HEK293 (cell line): ENCODE results near the gene CYB5R4.
A peak's percentile ranks its signal among the peaks of the same experiment; 100 is the strongest.

ENCODE experiments used
- CTCF ChIA-PET: fragments of 350-600 bp; formaldehyde crosslinking; extraction: SDS; loops from one replicate; lab custom pipeline; 2021; ENCODE audit warnings: antibody characterized with exemption; lab: Yijun Ruan, JAX
- POLR2A ChIA-PET: fragments of 300-600 bp; formaldehyde crosslinking; extraction: SDS; loops from one replicate; lab custom pipeline; 2020; ENCODE audit warnings: antibody characterized with exemption, inconsistent platforms; lab: Yijun Ruan, JAX
- H3K27ac ChIP-seq: fragments of 200-500 bp; sonication (Bioruptor generic); 2 replicates; pipeline ENCODE4 v1.5.1; 2014; ENCODE audit warnings: low read depth, low read length, control low read depth, inconsistent platforms; ENCODE audit errors: extremely low read depth
- H3K36me3 ChIP-seq, 2 experiments: fragments of 200-500 bp in 1 of 2; sonication (Bioruptor generic) in 1 of 2; 1 replicate in 1 of 2; 2 replicates in 1 of 2; pipeline ENCODE4 v1.5.1; 2014 to 2017; ENCODE audit warnings: inconsistent platforms in 2 of 2, low read length in 2 of 2; ENCODE audit not compliant: control insufficient read depth in 2 of 2, insufficient read depth in 1 of 2
- H3K4me1 ChIP-seq: fragments of 200-500 bp; sonication (Bioruptor generic); 2 replicates; pipeline ENCODE4 v1.5.1; 2014; ENCODE audit warnings: mild to moderate bottlenecking, low read length, inconsistent platforms; ENCODE audit not compliant: control insufficient read depth, insufficient read depth
- H3K4me3 ChIP-seq: 2 replicates; pipeline ENCODE4 v1.5.1; 2011; ENCODE audit warnings: low read depth, mild to moderate bottlenecking, control low read depth, low read length, moderate library complexity
- H3K9me3 ChIP-seq: fragments of 200-500 bp; sonication (Bioruptor generic); 2 replicates; pipeline ENCODE4 v1.5.1; 2014; ENCODE audit warnings: low read depth, low read length, inconsistent platforms; ENCODE audit not compliant: control insufficient read depth, insufficient read depth
- HOXD13 ChIP-seq: sonication (generic); formaldehyde crosslinking; IDR thresholded peaks from 2 replicates; pipeline ENCODE4 v1.8.0; 2022; ENCODE audit warnings: missing genetic modification reagents, borderline replicate concordance
- OVOL3 ChIP-seq: fragments of 450-650 bp; formaldehyde crosslinking; IDR thresholded peaks from 2 replicates; pipeline ENCODE4 v1.5.1; 2016; ENCODE audit warnings: missing biosample characterization, missing genetic modification characterization
- PRDM2 ChIP-seq: fragments of 450-650 bp; formaldehyde crosslinking; IDR thresholded peaks from 2 replicates; pipeline ENCODE4 v1.5.1; 2016; ENCODE audit warnings: missing biosample characterization, missing genetic modification characterization, borderline replicate concordance
- SCRT1 ChIP-seq: fragments of 450-650 bp; formaldehyde crosslinking; IDR thresholded peaks from 2 replicates; pipeline ENCODE4 v1.5.1; 2016; ENCODE audit warnings: missing biosample characterization, missing genetic modification characterization, borderline replicate concordance
- SETDB1 ChIP-seq: IDR thresholded peaks from one replicate; pipeline ENCODE4 v1.6.1; 2017; ENCODE audit warnings: mild to moderate bottlenecking, low read length, moderate library complexity, mixed read lengths; ENCODE audit not compliant: insufficient read length
- TRIM28 ChIP-seq: IDR thresholded peaks from 2 replicates; pipeline ENCODE4 v1.6.1; 2011; ENCODE audit warnings: low read length, control low read depth, borderline replicate concordance
- ZBTB17 ChIP-seq: fragments of 450-650 bp; formaldehyde crosslinking; IDR thresholded peaks from 2 replicates; pipeline ENCODE4 v1.5.1; 2016; ENCODE audit warnings: missing biosample characterization, missing genetic modification characterization
- ZFP69B ChIP-seq: fragments of 450-650 bp; formaldehyde crosslinking; IDR thresholded peaks from 2 replicates; pipeline ENCODE4 v1.5.1; 2016; ENCODE audit warnings: missing biosample characterization, missing genetic modification characterization
- ZNF140 ChIP-seq: fragments of 450-650 bp; formaldehyde crosslinking; IDR thresholded peaks from 2 replicates; pipeline ENCODE4 v1.5.1; 2016; ENCODE audit warnings: missing biosample characterization, missing genetic modification characterization
- ZNF146 ChIP-seq: fragments of 450-650 bp; formaldehyde crosslinking; IDR thresholded peaks from 2 replicates; pipeline ENCODE4 v1.5.1; 2016; ENCODE audit warnings: missing biosample characterization, missing genetic modification characterization
- ZNF184 ChIP-seq: fragments of 450-650 bp; IDR thresholded peaks from 2 replicates; pipeline ENCODE4 v1.5.1; 2018; ENCODE audit warnings: missing biosample characterization, mild to moderate bottlenecking, missing genetic modification characterization
- ZNF19 ChIP-seq: fragments of 450-650 bp; formaldehyde crosslinking; IDR thresholded peaks from 2 replicates; pipeline ENCODE4; 2016; ENCODE audit warnings: missing biosample characterization, missing genetic modification characterization, low read depth
- ZNF202 ChIP-seq: fragments of 450-650 bp; formaldehyde crosslinking; IDR thresholded peaks from 2 replicates; pipeline ENCODE4 v1.5.1; 2016; ENCODE audit warnings: missing biosample characterization, missing genetic modification characterization, borderline replicate concordance
- ZNF211 ChIP-seq: fragments of 450-650 bp; formaldehyde crosslinking; IDR thresholded peaks from 2 replicates; pipeline ENCODE4 v1.5.1; 2016; ENCODE audit warnings: low read depth, missing biosample characterization, missing genetic modification characterization
- ZNF239 ChIP-seq: fragments of 450-650 bp; formaldehyde crosslinking; IDR thresholded peaks from 2 replicates; pipeline ENCODE4 v1.5.1; 2016; ENCODE audit warnings: missing biosample characterization, missing genetic modification characterization
- ZNF24 ChIP-seq: fragments of 450-650 bp; formaldehyde crosslinking; IDR thresholded peaks from 2 replicates; pipeline ENCODE4 v1.5.1; 2016; ENCODE audit warnings: missing biosample characterization, missing genetic modification characterization
- ZNF292 ChIP-seq: fragments of 450-650 bp; formaldehyde crosslinking; IDR thresholded peaks from 2 replicates; pipeline ENCODE4 v1.5.1; 2016; ENCODE audit warnings: low read depth, missing biosample characterization, missing genetic modification characterization, borderline replicate concordance
- ZNF335 ChIP-seq: fragments of 450-650 bp; formaldehyde crosslinking; conservative IDR thresholded peaks from 2 replicates; pipeline ENCODE4 v1.5.1; 2016; ENCODE audit warnings: missing biosample characterization, missing genetic modification characterization
- ZNF423 ChIP-seq: fragments of 450-650 bp; formaldehyde crosslinking; IDR thresholded peaks from 2 replicates; pipeline ENCODE4 v1.5.1; 2016; ENCODE audit warnings: missing biosample characterization, missing genetic modification characterization
- ZNF433 ChIP-seq: fragments of 450-650 bp; formaldehyde crosslinking; IDR thresholded peaks from 2 replicates; pipeline ENCODE4 v1.5.1; 2016; ENCODE audit warnings: missing biosample characterization, missing genetic modification characterization, low read depth
- ZNF510 ChIP-seq: fragments of 450-650 bp; formaldehyde crosslinking; IDR thresholded peaks from 2 replicates; pipeline ENCODE4 v1.5.1; 2018; ENCODE audit warnings: mild to moderate bottlenecking, missing genetic modification characterization, missing biosample characterization; ENCODE audit not compliant: insufficient replicate concordance
- ZNF596 ChIP-seq: fragments of 450-650 bp; IDR thresholded peaks from 2 replicates; pipeline ENCODE4 v1.5.0; 2018; ENCODE audit warnings: missing biosample characterization, mild to moderate bottlenecking, missing genetic modification characterization, moderate library complexity
- ZNF692 ChIP-seq: fragments of 450-650 bp; formaldehyde crosslinking; IDR thresholded peaks from 2 replicates; pipeline ENCODE4 v1.5.1; 2016; ENCODE audit warnings: missing biosample characterization, missing genetic modification characterization
- TF ChIP-seq, protein P1 (sequence below): fragments of 450-650 bp; formaldehyde crosslinking; conservative IDR thresholded peaks from 2 replicates; pipeline ENCODE4 v1.5.1; 2016; ENCODE audit warnings: low read depth, missing biosample characterization, missing genetic modification characterization

CYB5R4 gene

GRCh38 chr6:83815631-83816272, 43.7 kb upstream of the CYB5R4 start (continued):
- TF ChIP-seq SCRT1 (tag by site-specific recombination): no peak
- TF ChIP-seq ZNF433 (tag by site-specific recombination): no peak
- TF ChIP-seq ZFP69B (tag by site-specific recombination): peak; percentile 20; the same call in 1 of the 2 replicates
- no peak for TF ChIP-seq ZNF423 (tag by site-specific recombination)
- TF ChIP-seq ZNF19: no peak
- TF ChIP-seq, all 188 proteins: peak for 51

- no peaks in the 10 kb centered on the region for H3K36me3 ChIP-seq
- H3K4me1 ChIP-seq: peaks cover 4% of the 10 kb centered on the region; the same call in 1 of the 2 replicates
- ChIA-PET POLR2A (no interaction called here), CTCF (no interaction called here)
- H3K9me3 ChIP-seq: no peaks in the 10 kb centered on the region
- H3K27ac ChIP-seq: no peak overlapping the region
- H3K4me3 ChIP-seq: no peak overlapping the region
- TF ChIP-seq ZBTB17 (tag by site-specific recombination) (no peak), ZNF596 (tag by site-specific recombination) (no peak), ZNF211 (tag by site-specific recombination) (peak; percentile 72), OVOL3 (tag by site-specific recombination) (no peak), ZNF239 (no peak), ZNF335 (tag by site-specific recombination) (no peak), ZNF202 (no peak), PRDM2 (no peak), ZNF146 (tag by site-specific recombination) (peak; percentile 86), ZNF692 (tag by site-specific recombination) (no peak), SETDB1 (peak; percentile 17), ZNF184 (tag by site-specific recombination) (no peak), TRIM28 (0 out of 2 replicates have a peak, but pooled peaks have one; percentile 39), ZNF510 (tag by site-specific recombination) (no peak), HOXD13 (CRISPR knock-in tag) (no peak), ZNF140 (peak; percentile 88), ZNF24 (tag by site-specific recombination) (no peak), ZNF292 (tag by site-specific recombination) (no peak)
- TF ChIP-seq, protein P1, sequence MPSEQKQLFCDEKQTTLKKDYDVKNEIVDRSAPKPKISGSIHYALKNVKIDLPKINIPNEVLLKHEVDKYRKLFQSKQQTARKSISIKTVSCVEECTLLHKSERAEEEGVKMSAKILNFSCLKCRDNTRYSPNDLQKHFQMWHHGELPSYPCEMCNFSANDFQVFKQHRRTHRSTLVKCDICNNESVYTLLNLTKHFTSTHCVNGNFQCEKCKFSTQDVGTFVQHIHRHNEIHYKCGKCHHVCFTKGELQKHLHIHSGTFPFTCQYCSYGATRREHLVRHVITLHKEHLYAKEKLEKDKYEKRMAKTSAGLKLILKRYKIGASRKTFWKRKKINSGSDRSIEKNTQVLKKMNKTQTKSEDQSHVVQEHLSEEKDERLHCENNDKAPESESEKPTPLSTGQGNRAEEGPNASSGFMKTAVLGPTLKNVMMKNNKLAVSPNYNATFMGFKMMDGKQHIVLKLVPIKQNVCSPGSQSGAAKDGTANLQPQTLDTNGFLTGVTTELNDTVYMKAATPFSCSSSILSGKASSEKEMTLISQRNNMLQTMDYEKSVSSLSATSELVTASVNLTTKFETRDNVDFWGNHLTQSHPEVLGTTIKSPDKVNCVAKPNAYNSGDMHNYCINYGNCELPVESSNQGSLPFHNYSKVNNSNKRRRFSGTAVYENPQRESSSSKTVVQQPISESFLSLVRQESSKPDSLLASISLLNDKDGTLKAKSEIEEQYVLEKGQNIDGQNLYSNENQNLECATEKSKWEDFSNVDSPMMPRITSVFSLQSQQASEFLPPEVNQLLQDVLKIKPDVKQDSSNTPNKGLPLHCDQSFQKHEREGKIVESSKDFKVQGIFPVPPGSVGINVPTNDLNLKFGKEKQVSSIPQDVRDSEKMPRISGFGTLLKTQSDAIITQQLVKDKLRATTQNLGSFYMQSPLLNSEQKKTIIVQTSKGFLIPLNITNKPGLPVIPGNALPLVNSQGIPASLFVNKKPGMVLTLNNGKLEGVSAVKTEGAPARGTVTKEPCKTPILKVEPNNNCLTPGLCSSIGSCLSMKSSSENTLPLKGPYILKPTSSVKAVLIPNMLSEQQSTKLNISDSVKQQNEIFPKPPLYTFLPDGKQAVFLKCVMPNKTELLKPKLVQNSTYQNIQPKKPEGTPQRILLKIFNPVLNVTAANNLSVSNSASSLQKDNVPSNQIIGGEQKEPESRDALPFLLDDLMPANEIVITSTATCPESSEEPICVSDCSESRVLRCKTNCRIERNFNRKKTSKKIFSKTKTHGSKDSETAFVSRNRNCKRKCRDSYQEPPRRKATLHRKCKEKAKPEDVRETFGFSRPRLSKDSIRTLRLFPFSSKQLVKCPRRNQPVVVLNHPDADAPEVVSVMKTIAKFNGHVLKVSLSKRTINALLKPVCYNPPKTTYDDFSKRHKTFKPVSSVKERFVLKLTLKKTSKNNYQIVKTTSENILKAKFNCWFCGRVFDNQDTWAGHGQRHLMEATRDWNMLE: no peak
Observed at GRCh38 chr6:83822629-83823169, 36.8 kb upstream of the CYB5R4 start.
